ENCODE results near the gene DUOXA2. TPM values are rescaled to one million over a fixed set of nuclear protein-coding genes. Genes with fewer than 3 reads are reported as not detected.
A peak's percentile ranks its signal among the peaks of the same experiment; 100 is the strongest.
"Not testable (repeated sequence)": the region's sequence is repeated elsewhere in the genome, so short reads cannot be mapped to it uniquely, and the experiment has no call there.

DUOXA2 gene
- total RNA-seq, 1 donor from 2014 or later: not detected

DNA sequence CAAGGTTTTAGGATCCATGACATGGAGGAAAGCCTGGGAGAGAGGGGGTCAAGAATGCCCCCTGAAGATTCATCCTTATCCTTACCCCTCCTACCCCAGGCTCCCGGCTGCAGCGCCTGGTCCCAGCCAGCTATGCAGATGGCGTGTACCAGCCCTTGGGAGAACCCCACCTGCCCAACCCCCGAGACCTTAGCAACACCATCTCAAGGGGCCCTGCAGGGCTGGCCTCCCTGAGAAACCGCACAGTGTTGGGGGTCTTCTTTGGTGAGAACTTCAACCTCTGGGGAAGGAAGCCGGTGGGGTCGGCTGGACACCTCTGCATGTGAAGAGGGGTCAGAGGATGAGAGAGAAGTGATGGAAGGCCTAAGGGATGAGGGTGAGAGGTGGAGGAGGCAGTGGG is 19.9 kb downstream of the DUOXA2 start:
- DNase-seq (ENCODE audit: low spot score, unreplicated experiment): no peak
- peaks cover 5% of the 10 kb centered on the region for H3K4me1 Mint-ChIP-seq (ENCODE audit: low read depth)
- TF ChIP-seq, protein P1, sequence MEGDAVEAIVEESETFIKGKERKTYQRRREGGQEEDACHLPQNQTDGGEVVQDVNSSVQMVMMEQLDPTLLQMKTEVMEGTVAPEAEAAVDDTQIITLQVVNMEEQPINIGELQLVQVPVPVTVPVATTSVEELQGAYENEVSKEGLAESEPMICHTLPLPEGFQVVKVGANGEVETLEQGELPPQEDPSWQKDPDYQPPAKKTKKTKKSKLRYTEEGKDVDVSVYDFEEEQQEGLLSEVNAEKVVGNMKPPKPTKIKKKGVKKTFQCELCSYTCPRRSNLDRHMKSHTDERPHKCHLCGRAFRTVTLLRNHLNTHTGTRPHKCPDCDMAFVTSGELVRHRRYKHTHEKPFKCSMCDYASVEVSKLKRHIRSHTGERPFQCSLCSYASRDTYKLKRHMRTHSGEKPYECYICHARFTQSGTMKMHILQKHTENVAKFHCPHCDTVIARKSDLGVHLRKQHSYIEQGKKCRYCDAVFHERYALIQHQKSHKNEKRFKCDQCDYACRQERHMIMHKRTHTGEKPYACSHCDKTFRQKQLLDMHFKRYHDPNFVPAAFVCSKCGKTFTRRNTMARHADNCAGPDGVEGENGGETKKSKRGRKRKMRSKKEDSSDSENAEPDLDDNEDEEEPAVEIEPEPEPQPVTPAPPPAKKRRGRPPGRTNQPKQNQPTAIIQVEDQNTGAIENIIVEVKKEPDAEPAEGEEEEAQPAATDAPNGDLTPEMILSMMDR (IDR thresholded peaks at IDR 0.05; ENCODE audit: unreplicated experiment): no peak
- no peak overlapping the region for H3K27ac Mint-ChIP-seq
- H3K36me3 Mint-ChIP-seq (ENCODE audit: insufficient read depth): peaks cover 1% of the 10 kb centered on the region
- H3K27me3 Mint-ChIP-seq: peaks cover 68% of the 10 kb centered on the region
- no peak overlapping the region for H3K4me3 Mint-ChIP-seq (ENCODE audit: low read depth)
- no peaks in the 10 kb centered on the region for H3K9me3 Mint-ChIP-seq (ENCODE audit: low read depth)

DNA sequence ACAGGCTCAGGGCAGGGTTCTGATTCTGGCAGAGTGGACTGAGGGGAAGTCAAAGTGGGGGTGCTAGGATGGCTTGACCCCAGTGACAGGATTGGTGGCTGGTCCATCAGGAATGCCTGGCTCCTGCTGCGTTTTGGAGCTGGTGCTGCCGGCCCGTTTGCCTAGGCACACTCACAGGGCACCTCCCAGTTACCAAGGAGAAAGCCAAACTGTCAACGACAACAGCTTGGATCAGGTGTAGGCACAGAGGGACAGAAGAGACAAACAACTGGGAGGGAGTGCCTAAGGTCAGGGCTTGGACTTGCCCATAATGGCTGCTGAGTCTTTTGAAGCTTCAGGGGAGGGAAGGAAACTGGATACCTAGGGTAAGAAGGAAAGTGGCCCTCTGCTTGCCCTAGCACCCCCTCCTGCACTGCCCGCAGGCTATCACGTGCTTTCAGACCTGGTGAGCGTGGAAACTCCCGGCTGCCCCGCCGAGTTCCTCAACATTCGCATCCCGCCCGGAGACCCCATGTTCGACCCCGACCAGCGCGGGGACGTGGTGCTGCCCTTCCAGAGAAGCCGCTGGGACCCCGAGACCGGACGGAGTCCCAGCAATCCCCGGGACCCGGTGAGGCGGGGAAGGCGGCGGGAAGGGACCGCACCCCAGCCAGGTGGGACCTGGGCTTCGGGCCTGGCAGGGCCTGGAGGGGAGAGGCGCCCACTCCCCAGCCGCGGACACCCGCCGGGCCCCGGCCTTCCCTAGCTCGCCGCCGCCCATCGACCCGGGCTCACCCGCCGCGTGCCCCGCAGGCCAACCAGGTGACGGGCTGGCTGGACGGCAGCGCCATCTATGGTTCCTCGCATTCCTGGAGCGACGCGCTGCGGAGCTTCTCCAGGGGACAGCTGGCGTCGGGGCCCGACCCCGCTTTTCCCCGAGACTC is 20.8 kb downstream of the DUOXA2 start:
- no peak overlapping the region for H3K27ac Mint-ChIP-seq
- H3K27me3 Mint-ChIP-seq: peaks cover 62% of the 10 kb centered on the region
- TF ChIP-seq, protein P1 (IDR thresholded peaks at IDR 0.05; ENCODE audit: unreplicated experiment): peak; percentile 46
- H3K9me3 Mint-ChIP-seq (ENCODE audit: low read depth): no peaks in the 10 kb centered on the region
- peaks cover 5% of the 10 kb centered on the region for H3K4me1 Mint-ChIP-seq (ENCODE audit: low read depth)
- H3K4me3 Mint-ChIP-seq (ENCODE audit: low read depth): peak overlapping the region; percentile 62
- peak; percentile 34 for DNase-seq (ENCODE audit: low spot score, unreplicated experiment)
- peaks cover 1% of the 10 kb centered on the region for H3K36me3 Mint-ChIP-seq (ENCODE audit: insufficient read depth)

DNA sequence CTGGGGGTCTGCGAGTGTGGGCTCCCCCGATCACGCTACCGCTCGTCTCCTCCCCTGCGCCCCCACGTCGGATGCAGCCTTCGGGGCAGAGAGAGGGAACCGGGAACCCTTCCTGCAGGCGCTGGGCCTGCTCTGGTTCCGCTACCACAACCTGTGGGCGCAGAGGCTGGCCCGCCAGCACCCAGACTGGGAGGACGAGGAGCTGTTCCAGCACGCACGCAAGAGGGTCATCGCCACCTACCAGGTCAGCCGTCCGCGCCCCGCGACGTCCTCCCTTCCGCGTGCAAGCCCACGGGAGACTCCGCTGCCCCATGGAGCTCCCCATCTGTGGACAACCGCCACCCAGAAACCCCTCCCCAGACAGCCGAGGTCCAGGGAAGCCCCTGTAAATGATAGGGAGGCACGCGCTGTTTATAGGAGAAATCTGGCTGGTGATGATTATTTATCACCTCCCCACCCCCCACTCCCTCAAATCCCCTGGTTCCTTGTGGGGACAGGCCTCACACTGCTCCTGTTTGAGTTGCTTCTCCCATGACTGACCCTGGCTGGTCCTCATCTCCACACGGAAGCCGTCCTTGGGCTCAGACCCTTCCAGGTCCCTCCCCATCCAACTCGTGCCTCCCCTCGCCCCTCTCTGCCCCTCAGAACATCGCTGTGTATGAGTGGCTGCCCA is 21.7 kb downstream of the DUOXA2 start:
- H3K4me3 Mint-ChIP-seq (ENCODE audit: low read depth): not testable (repeated sequence)

DNA sequence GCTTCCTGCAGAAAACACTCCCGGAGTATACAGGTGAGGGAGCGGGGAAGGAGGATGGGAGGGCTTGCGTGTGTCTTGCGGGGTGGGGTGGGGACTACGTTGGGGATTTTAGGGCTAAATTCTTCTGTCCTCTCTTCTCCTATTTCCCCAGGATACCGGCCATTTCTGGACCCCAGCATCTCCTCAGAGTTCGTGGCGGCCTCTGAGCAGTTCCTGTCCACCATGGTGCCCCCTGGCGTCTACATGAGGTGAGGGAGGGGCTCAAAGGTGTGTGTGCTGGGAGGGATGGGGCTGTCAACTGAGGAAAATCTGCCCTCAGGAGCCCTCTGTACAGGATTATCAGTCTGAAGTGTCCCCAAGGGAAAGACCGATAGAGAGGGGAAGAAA is 22.2 kb downstream of the DUOXA2 start:
- peaks cover 49% of the 10 kb centered on the region for H3K27me3 Mint-ChIP-seq
- H3K27ac Mint-ChIP-seq: peak overlapping the region; percentile 59
- H3K9me3 Mint-ChIP-seq (ENCODE audit: low read depth): no peaks in the 10 kb centered on the region
- DNase-seq (ENCODE audit: low spot score, unreplicated experiment): no peak
- peaks cover 1% of the 10 kb centered on the region for H3K36me3 Mint-ChIP-seq (ENCODE audit: insufficient read depth)
- no peak overlapping the region for H3K4me3 Mint-ChIP-seq (ENCODE audit: low read depth)
- TF ChIP-seq, protein P1 (IDR thresholded peaks at IDR 0.05; ENCODE audit: unreplicated experiment): peak; percentile 40
- peaks cover 5% of the 10 kb centered on the region for H3K4me1 Mint-ChIP-seq (ENCODE audit: low read depth)

More for the DNA sequence above, 21.7 kb downstream of the DUOXA2 start:
- H3K36me3 Mint-ChIP-seq (ENCODE audit: insufficient read depth); DNase-seq (ENCODE audit: low spot score, unreplicated experiment); H3K9me3 Mint-ChIP-seq (ENCODE audit: low read depth); H3K4me1 Mint-ChIP-seq (ENCODE audit: low read depth): not testable (repeated sequence)
- peak overlapping the region; percentile 59 for H3K27ac Mint-ChIP-seq
- peaks cover 54% of the 10 kb centered on the region for H3K27me3 Mint-ChIP-seq

DNA sequence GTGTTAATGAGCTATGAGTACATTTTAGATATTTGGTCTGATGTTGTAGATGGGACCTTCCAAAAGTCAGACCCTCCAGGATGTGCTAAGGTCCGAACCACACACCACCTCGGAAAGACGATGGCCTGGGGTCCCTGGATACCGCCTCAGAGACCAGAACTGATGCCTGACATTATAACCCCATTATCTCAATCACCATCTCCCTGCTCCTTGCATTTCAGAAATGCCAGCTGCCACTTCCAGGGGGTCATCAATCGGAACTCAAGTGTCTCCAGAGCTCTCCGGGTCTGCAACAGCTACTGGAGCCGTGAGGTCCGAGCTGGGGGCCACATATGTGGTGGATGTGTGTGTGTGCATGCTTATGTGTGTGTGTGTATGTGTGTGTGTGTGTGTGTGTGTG is 23.6 kb downstream of the DUOXA2 start:
- H3K36me3 Mint-ChIP-seq (ENCODE audit: insufficient read depth): peaks cover 1% of the 10 kb centered on the region
- H3K9me3 Mint-ChIP-seq (ENCODE audit: low read depth): no peaks in the 10 kb centered on the region
- H3K4me3 Mint-ChIP-seq (ENCODE audit: low read depth): no peak overlapping the region
- no peak for DNase-seq (ENCODE audit: low spot score, unreplicated experiment)
- H3K27ac Mint-ChIP-seq: no peak overlapping the region
- H3K27me3 Mint-ChIP-seq: peaks cover 38% of the 10 kb centered on the region
- TF ChIP-seq, protein P1 (IDR thresholded peaks at IDR 0.05; ENCODE audit: unreplicated experiment): no peak
- H3K4me1 Mint-ChIP-seq (ENCODE audit: low read depth): peaks cover 1% of the 10 kb centered on the region
